A172 (cell line): ENCODE results near the gene ORC1. TPM values are rescaled to one million over a fixed set of nuclear protein-coding genes. Genes with fewer than 3 reads are reported as not detected.

ENCODE experiments used
- DNase-seq: peaks from one replicate; pipeline ENCODE4 v3.0.0-alpha.2; 2015; ENCODE audit warnings: low spot score
- total RNA-seq: library from RNA; depleted of rRNA; stranded (reverse); fragments of >200 nt; shearing (Covaris generic); gene quantifications from 2 replicates; pipeline ENCODE4 v1.2.3, GENCODE V29; 2014; rRNA removed

ORC1 gene
- total RNA-seq: 21.1 and 24.3 TPM in 2 replicates

DNA sequence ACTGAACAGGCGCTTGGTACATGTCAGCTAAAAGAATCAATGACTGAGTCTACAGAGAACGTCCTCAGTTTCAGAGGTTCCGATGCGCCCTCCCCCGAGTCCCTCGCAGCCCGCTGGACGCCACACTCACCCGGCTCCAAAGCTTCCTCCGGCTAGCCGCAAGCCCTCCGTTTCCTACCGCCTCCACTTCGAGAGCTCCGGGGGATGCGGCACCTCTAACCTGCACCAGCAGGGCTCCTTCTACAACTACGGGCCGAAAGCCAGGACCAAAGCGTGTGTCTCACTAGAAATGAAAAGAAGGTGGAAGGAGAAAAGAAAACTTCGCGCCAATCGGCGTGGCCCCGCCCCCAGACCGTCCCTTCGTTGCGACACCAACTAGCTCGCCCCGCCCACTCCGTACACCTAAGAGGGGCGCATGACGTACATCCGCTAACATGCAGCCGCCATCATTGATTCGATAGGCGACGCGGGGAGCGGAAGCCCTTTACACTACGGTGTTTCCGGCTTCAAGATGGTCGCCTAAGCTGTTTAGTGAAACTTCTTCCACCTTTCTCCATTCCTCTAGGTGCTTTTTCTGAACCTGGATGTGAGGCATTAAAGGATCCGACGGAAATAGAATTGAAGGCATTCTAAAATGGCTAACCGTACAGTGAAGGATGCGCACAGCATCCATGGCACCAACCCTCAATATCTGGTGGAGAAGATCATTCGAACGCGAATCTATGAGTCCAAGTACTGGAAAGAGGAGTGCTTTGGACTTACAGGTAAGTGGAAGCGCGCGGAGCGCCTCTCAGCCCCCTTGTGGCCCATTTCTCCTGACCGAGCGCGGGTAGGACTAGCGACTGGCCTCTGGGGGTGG, at the start of gene ORC1, which contains the start of gene PRPF38A:
ORC1 (minus strand) TSS at position 308 of the 859 bp plus-strand sequence. CDS start 2,200 bp downstream, outside the sequence.
PRPF38A (plus strand) TSS at position 487 of the 859 bp plus-strand sequence; CDS start at position 635, 148 bp downstream.
- DNase-seq: peak; percentile 95

DNA sequence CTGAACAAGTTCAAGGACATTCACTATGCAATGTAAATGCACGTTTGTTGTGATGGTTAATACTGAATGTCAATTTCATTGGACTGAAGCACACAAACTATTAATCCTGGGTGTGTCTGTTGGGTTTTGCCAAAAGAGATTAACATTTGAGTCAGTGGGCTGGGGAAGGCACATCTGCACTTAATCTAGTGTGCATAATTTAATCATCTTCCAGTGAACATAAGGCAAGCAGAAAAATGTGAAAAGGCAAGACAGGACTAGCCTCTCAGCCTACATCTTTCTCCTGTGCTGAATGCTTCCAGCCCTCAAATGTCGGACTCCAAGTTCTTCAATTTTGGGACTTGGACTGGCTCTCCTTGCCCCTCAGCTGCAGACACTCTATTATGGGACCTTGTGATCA, 40.2 kb upstream of the ORC1 start:
- DNase-seq: no peak

DNA sequence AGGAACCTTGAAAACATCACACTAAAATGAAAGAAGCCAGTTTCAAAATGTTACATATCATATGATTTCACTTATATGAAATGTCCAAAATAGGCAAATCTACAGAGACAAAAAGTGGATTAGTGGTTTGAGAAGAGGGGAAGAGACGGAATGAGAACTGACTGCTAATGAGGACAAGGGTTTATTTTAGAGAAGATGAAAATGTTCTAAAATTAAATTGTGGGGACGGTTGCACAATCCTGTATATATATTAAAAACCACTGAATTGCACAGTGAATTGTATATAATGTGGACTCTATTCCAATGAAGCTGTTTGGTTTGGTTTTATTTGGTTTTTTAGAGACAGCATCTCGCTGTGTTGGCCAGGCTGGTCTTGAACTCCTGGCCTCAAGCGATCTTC, 35.8 kb upstream of the ORC1 start:
- DNase-seq: no peak

DNA sequence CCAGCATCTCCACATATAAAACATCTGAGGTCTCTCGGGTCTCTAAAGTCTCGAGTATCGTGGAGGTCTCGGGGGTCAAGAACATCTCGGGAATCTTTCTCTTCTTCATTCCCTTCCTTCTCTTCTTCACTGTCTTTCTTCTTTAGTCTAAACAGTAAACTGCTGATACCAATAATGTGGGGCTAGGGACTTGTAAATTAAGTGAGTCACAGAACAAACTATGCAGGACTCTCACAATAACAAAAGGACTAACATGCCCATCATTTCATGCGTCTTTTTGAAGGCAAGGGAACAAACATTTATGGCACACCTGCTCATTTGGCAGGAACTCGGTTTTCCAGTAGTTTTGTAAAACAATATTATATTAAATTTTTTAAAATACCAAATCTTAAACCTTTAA, 32.6 kb upstream of the ORC1 start:
- DNase-seq: no peak

DNA sequence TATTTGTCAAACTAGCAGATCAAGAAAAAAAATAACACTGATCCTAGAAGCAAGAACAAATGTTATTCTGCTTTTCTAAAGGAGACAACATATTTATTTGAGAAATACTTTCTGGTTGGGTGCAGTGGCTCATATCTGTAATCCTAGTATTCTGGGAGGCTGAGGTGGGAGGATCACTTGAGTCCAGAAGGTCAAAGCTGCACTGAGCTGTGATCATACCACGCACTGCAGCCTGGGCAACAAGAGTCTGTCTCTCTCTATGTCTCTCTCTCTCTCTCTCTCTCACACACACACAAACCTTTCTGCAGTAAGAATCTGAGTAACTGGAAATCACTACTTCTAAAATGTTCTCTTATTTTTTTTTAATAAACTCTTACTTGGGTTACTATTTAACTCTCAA, 31.4 kb upstream of the ORC1 start:
- no peak for DNase-seq

DNA sequence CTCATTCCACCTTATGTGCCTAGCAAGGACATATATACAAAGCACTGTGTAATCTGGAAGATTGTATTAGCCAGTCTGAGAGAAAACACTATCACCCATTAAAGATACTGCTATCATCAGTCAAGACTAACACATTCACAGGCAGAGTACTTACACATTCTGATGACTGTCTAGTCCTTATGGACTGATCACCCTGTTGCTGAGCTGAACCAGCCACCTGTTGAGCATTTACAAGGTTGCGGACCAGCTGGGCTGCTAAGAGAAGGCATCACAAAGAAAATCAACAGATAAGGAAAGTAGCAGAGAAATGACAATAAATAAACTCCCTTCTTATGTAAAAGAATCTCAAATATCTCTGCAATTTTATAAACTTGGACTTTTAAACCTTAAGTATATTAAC, 31.0 kb upstream of the ORC1 start:
- DNase-seq: no peak

DNA sequence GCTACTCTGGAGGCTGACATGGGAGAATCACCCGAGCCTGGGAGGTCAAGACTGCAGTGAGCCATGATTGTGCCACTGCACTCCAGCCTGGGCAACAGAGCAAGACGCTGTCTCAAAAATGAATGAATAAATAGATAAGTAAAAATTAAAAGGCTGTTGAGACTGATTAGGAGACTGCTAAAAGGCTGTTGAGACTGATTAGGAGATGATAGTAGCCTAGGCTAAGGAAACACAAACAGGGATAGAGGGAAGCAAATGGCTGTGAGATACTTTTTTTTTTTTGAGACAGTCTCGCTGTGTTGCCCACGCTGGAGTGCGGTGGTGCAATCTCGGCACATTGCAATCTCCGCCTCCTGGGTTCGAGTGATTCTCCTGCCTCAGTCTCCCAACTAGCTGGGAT, 28.6 kb upstream of the ORC1 start:
- DNase-seq: no peak

DNA sequence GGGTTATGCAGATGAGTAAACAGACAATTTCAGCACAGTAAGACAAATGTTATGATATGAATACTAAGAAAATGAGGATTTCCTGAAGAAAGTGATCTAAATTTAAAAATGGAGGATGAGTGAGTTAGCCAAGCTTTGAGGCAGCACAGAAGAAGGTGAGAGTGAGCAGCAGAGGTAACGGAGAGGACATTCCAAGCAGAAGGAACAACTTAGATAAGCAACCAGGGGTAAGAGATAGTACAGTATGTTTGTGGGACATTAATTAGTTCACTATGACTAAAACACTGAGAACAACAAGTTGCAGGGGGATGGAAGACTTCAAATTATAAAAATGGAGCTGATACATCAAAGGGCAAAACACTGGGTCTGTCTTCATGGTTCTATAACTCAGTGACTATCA, 22.9 kb upstream of the ORC1 start:
- no peak for DNase-seq

DNA sequence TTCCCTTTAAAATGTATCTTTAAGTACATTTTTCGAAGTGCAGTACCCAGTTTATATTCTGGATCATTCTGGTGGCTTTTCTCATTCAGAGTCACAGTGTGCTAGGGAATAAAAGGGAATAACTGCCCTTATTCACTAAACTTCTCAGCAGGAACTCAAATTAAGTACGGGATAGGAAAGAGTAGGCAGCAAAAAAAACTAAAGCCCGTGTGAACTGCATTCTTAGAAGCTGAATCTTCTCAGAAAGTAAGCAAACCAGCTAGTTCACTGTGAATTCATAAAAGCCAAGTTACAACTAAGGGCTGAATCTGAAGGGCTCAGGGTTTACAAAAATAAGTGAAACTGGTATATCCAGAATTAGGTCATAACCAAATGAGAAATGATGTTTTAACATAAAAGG, 22.1 kb upstream of the ORC1 start:
- no peak for DNase-seq

DNA sequence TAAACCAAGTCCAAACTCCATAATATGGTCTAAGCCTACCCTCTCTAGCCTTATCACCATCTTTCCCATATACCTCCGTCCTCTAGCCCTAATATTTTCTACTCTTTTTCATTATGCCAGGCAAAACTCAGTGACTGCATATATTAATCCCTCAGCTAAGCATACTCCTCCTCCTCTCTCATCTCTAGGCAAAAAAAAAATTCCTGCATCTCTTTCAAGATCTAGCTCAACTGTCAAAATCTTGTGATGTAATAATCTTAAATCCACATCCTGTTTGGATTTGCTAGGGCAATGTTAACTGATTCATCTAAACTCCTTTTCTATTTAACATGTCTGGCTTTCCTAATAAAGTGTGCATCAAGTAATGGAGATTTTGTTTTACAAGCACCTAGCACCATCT, 20.6 kb upstream of the ORC1 start:
- no peak for DNase-seq

DNA sequence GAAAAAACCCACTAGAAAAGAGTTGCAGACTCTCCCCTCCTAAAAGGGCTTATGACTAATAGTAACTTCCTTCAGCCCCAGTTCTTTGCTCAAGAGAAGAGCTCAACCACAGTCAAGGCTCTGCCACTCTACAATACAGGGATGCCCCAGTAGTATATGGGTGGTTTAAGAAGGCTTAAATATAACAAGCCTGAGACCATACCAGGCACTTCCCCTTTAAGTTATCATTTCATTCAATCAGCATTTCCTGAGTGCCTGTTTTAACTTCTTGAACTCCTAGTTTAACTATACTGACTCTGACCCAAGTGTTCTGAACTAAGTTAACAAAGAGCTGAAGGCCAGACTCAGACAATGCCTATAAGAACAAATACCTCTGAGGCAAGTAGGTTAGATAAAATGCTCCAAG, 20.0 kb upstream of the ORC1 start:
- DNase-seq: no peak

DNA sequence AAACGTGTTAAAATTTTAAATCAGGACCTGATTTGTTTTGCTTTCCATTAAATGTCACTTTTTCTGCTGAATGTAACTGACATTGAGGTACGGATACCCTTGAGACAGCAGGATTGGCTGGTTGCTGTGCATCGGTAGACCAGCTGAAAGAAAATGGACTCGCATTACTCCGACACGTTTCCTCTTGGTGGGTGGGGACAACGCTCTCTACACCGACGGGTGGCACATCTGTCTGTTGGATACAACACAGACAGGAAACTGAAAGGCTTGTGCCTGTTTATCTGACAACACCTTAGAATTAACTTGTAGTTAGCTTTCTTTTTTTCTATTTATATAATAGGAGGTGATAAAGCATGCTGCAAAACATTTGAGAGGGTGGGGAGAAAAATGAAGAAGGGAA, 19.5 kb upstream of the ORC1 start:
- no peak for DNase-seq

DNA sequence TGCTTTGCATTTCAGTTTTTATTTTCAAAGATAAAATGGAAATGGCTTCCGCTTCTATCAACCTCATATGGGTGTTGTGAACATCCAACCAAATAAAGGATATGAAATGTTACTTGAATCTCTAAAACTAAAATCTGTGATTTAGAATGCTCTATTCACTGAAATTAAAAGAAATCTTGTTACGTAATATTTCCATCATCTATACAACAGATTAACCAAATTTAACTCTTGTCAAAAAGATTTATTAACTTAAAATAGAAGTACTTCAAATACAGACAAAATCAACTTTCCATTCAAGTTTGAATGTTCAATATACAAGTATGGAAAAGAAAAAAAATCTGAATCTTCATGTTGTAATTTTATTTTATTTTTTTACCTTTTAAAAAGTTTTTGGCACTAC, 18.8 kb upstream of the ORC1 start:
- DNase-seq: no peak

DNA sequence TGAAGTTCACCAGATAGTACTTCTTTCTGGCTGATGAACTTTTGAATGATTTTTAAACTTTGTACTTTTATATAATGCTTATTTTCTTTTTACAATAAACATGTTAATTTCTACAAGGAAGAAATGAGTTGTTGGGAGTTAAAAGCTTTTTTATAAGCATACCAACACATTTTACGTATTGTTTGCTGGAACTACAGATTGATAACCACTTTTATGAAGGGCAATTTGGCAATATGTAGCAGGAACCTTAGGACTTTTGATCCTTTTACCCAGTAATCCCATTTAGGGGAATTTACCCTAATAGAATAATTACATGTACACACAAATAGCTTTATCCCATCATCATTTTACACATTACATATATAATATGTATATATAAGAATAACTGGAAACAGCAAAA, 16.5 kb upstream of the ORC1 start:
- DNase-seq: no peak

DNA sequence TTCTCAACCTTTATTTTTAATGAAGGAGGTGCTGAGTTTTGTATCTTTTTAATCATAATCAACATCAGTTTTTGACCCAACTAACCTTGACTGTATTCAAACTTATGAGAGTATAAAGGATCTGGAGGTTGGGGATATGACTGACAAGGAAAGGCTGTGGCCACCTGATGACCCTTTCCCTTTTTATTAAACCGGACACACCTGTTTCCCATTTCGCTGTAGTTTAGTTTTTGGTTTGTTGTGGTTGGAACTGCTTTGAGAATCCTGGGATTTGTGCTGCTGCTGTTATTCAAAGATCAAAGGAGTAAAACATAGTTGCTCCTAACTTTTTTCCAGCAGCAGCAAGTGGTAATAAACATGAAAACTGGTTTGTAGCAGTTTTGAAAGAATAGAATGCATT, 12.6 kb upstream of the ORC1 start:
- DNase-seq: no peak

DNA sequence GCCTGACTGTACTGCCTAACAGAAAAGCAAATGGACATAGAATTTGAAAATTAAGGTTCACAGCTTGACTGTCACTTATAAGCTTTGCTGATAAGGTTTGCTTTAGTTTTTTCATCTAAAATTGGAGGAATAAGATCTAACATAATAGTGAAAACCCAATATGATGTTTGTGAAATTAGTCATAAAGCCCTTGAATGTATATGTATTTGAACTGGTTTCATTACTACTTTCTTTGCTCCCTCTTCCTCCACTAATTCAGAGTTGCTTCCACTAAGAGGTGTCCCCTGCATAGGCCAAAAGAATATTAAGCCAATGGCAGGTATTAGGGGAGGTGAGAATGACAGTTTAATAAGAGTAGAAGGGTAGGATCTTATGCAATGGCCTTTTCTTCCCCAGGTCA, 10.7 kb upstream of the ORC1 start:
- no peak for DNase-seq

DNA sequence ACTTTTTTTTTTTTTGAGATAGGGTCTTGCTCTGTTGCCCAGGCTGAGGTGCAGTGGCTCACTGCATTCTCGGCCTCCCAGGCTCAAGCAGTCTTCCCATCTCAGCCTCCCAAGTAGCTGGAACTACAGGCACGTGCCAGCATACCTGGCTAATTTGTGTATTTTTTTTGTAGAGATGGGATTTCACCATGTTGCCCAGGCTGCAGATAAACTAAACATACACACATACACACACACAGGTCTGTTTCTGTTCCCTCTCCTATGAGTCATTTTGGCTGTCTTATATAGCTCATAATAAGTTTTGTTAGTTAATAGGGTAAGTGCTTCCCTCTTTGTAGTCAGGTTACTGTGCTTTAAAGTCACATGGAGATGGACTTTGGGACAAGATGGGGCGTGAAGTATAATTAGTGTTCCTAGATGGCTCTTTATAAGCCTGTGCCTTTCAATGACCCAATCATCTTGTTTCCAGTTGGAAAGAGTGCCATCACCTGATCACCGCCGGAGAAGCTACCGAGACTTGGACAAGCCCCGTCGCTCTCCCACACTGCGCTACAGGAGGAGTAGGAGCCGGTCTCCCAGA, 9.3 kb upstream of the ORC1 start:
- no peak for DNase-seq

DNA sequence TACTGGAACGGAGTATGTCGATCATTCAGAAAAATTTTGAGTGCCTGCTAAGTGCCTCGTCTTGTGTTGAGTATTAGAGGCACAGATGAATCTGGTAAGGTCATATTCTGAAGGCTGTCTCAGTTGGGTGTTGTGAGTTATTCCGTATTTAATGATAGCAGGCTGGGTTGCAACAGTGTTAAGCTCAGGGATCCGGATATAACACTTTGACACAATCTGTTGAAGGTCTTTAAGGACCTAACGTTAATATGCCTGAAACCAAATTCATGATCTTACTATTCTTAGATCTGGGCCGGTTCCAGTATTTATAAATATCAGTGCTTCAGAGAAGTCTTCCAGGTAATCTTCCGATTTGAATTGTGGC, 734 bp upstream of the ORC1 start:
- no peak for DNase-seq

DNA sequence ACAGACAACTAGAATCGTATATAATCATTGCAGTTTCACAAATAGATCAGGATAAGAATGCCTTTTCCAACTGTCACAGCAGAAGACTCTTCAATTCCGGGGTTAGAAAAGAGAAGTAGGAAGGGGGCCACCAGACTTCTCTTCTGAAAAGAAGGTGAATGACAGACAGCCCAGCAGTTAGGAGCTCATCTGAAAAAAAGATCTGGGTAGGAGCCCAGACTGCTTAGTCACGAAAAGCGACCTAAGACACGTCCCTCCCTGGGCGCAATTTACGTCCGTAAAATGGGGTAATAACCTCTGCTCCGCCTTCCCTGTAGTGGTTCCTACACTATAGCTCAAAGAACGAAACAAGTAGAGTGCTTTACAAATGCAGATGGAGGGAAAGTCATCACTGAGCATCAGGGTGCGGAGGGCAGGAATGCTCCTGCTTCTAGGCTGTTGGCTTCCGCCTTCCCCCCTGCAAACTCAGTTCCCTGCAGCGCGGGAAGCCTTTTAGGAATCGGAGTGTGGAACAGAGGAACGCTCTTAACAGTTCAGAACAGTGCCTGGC, 582 bp downstream of the ORC1 start:
- peak; percentile 73 for DNase-seq

DNA sequence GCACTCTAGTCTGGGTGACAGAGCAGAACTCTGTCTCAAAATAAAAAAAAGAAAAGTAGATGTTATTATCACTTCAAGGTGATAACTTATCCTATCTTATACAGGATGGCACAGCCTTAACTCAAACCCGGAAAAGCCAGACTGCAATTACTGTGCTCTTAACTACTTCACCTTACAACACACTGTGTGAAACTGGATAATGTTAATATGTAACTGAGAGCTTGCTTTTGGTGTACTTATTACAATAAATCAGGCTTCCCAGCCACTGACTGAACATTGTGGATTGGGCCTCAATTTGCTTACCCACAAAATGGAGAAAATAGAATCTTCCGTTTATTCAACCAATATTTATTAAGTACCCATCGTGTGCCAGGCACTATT, 1.4 kb downstream of the ORC1 start:
- DNase-seq: no peak

DNA sequence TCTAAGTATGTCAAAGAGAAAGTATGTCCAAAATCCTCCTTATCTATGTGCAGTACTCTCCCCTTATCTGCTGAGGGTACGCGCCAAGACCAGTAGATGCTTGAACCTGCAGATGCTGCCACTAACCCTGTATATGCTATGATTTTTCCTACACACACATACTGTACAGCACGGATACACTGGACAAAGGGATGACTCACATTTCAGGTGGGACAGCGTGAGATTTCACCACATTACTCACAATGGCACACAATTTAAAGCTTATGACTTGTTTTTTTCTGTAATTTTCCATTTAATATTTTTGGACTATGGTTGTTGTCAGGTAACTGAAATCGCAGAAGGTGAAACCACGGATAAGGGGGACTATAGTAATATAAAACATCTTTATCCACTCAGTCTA, 4.1 kb downstream of the ORC1 start:
- DNase-seq: no peak

DNA sequence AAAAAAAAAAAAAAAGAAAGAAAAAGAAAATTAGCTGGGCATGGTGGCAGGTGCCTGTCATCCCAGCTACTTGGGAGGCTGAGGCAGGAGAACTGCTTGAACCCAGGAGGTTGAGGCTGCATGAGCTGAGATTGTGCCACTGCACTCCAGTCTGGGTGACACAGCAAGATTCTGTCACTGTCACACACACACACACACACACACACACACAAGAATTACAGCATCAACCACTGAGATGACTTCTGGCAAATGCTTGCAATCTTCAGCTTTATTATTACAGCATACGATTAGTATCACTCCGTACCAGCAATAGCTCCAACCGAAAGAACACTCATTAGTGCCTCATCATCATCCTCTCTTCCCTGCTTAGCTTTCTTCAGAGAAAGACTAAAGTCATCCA, 4.6 kb downstream of the ORC1 start:
- DNase-seq: no peak

DNA sequence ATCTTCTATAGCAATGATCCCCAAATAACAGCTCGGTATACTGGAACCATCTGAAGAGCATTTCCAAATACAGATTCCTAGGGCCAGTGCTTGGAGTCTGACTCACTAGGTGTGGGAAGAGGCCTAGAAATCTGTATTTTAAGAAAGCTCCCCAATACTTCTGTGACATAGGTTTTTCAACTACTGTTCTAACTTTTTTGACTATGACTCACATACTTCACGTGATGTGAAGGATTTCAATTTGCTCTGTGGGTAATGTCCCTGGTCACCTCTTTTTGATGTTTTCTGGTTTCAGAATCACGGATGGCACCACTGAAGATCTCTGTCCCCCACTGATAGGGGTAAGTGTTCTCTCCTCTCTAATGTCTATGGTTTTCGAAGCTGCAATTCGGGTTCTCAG, 11.0 kb downstream of the ORC1 start:
- DNase-seq: no peak
